Measurements from ENCODE around the gene IFRD1.
"Not testable (repeated sequence)": the region's sequence is repeated elsewhere in the genome, so short reads cannot be mapped to it uniquely, and the experiment has no call there.

The IFRD1 gene

DNA sequence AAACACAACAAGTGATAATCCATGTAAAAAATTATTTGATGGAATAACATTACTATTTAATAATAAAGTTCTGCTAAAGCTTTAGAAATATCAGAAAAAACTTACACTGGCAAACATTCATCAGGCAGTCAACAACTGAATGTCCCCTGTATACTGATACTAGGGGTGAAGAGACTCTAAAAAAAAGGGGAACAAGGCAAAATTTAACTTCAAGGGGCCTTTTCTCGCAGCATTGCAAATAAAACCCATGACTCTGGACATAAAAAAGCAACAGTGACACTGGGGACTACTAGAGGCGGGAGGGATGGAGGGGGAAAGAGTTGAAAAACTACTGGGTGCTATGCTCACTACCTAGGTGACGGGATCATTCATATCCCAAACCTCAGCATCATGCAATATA lies 5.8 kb upstream of the IFRD1 start:
- no peak for DNase-seq (ENCODE audit: low spot score)

DNA sequence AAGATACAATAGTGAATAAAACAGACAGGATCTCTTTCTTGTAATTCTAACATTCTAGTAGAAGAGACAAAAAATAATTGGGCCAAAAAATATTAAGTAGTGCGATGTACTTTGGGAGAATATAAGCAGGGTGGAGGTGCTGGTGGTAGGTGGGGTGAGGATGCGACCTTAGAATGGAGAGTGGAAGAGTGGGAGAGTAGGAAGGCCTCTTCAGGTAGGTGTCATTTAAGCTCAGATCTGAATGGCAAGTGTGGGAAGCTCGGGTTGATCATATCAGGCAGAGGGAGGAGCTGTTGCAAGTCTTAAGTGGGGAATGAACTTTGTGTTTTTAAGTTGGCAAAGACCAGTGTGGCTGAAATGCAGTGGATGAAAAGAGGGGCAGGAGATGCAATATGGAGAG lies 3.8 kb upstream of the IFRD1 start:
- DNase-seq (ENCODE audit: low spot score), result peak; percentile 67

DNA sequence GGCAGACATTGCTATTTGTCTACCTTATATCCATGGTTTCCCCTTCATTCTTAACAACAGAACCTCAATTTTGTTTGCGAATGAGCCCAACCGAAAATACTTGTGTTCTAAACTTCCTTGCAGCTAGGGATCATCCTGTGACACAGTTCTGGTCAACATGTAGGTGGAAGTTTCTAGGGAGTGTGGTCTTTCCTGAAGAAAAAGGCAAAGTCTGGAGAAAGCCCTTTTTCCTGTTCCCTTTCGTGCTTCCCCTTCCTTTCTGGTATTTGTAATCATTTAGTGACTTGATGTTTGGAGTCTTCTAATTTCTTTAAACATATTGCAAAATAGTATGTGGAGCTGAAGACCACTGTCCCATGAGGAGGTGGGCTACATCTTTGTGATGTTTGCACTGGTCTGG lies 2.9 kb upstream of the IFRD1 start:
- DNase-seq (ENCODE audit: low spot score), result no peak

DNA sequence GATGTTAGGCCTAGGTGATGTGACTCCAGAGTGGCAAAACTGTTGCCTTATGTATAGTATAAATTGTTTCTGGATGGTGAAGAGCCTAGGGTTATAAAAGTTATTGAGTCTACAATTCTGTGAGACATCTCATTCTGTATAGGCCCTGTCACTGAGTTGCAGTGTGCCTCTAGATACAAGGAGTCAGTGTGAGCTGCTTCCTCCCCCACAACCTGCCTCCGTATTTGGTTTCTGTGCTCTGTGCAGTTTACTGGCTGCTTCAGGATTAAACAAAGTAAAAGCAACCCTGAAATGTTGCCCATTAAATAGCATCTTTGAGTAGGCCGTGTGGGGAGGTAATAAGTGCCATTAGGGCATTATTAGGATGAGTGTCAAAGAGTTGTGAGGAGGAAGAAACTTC lies 1.9 kb upstream of the IFRD1 start:
- no peak for DNase-seq (ENCODE audit: low spot score)

DNA sequence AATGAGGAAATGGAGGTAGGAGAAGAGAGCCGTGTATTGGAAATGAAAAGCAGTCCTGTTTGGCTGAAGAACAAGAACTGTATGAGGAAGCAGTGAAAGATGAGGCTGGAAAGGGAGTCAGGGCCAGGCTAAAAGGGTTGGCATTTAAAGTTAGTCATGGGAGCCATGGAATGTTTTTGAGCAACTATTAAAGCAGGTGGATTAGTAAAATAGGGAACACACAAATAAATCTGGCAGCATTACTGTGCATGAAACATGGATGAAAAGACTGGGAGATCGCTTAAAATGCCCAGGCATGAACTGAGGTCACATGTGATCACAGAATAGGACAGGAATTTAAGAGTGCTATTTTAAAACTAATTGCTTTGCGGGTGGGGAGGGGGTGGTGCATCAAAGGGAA lies 1.4 kb upstream of the IFRD1 start:
- DNase-seq (ENCODE audit: low spot score), result no peak

DNA sequence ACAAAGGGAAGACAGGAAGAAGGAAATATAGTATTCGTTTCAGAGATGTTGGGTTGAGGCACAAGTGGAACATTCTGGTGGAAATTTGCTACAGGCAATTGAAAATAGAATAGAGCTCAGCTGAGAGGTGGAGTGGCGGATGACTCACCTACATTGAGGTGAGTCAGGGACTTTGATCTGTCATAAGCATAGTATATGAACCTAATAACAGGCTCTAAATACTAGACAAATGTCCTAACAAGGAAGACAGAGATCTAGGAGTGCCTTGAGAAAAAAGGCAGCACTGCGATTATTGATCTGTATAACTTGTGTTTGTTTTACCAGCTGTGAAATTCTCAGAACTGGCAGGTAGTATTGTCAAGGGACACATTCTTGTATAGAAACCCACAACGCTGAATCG lies 907 bp upstream of the IFRD1 start:
- DNase-seq (ENCODE audit: low spot score), result peak; percentile 69

DNA sequence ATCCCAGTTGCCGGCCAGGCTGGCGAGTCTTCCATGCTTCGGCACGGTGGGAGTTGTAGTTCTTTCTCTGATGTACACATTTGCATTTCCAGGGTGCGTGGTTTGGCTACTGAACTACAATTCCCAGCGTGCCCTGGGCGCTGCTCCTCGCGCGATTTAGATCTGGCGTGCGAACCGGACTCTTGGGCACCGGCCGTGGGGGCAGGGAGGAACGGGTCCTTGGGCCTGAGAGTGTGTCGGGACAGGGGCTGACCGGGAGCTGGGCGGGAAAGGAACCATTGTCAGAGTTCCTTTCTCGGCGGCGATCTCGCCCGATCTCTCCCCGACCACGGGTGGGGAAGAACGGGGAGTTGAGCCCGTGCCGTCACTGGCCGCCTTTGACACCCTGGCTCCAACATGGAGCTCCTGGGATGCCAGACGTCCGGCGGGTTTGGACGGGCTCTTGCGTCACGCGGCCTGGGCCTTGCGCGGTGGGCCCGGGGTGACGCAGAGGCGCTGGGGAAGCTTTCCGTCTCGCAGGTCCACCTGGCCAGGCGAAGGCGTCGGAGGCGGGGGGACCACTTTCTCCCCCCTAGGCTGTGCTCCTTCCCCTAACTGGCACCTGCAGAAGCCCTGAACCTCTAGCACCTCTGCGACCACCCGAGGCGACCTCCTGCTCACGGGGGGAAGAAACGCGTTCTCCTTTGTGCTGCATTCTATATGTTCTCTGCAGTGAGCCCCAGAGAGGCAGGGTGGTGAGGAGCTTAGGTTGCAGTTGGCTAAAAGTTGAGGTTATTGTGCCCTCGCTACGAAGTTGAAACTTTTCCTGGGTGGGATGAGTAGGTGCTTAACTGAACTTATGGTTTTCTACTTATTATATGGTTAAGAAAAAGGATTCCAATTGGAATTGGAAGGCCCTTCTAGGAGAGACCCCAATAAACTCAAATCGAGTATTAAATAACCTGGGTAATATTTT lies 824 bp downstream of the IFRD1 start:
- DNase-seq (ENCODE audit: low spot score), result peak; percentile 95

DNA sequence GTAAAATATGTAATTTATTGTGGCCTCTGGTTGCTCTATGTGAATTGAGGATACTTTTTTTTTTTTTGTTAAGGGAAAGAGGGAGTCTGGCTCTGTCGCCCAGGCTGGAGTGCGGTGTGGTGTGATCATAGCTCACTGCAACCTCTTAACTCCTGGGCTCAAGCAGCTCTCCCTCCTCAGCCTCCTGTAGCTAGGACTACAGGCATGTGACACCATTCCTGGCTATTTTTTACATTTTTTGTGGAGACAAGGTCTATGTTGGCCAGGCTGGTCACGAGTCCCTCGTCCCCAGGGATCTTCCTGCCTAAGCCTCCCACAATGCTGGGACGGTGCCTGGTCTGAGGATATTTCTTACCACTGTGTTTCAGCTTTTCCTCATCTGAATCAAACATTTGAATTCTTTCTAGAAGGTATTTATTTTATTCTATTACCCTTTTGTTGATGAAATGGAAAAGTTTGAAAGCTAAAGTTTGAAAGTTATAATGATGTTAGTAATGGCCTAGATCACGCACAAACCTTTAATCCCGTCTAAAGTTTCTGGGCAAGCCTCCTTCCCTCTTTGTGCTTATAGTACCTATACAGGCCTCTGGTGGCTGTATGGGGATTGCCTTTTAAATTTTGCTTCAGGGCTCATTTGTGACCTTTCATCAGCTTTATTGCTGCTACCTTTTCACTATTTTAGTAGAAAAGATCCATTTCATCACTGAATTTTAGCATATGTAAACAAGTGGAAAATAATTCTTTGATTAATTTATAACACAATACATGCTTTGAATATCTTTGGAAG lies 2.0 kb downstream of the IFRD1 start:
- no peak for DNase-seq (ENCODE audit: low spot score)

DNA sequence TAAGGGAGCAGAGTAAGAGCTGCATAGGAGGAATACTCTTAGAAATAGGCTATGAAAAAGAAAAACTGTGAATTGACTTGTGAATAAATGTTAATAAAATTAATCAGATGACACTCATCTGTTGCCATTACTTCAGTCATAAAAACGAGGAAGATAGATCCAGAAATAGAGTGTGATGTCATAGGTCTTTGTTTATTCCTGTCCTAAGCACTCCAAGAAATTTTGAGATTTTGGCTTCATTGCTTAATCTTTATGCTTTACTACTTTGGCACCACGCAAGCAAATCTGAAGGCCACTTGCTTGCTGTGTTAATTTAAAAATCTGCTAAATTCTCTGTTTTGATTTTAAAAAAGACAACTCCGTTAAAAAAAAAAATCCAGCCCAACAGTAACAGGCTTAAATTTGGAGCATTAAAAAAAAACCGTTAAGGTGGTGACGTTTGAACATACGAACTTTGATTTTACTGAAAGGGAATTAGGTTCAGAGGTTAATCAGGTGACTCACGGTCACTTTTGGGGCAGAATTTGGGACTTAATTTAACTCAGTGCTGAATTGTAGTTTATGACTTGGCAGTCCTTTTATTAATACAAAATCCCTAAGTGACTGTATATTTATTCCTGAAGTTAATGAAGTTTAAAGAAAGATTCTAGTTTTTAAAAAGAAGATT lies 3.4 kb downstream of the IFRD1 start:
- DNase-seq (ENCODE audit: low spot score), result no peak

DNA sequence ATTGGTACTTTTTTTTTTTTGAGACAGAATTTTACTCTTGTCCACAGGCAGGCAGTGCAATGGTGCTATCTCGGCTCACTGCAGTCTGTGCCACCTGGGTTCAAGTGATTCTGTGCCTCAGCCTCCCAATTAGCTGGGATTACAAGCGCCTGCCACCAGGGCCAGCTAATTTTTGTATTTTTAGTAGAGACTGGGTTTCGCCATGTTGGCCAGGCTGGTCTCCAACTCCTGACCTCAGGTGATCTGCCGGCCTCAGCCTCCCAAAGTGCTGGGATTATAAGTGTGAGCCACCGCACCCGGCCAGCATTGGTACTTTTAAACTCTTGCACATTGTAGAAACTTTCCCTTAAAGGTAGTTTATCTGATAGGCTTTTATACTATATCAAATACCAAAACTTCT lies 3.9 kb downstream of the IFRD1 start:
- DNase-seq (ENCODE audit: low spot score), result not testable (repeated sequence)

DNA sequence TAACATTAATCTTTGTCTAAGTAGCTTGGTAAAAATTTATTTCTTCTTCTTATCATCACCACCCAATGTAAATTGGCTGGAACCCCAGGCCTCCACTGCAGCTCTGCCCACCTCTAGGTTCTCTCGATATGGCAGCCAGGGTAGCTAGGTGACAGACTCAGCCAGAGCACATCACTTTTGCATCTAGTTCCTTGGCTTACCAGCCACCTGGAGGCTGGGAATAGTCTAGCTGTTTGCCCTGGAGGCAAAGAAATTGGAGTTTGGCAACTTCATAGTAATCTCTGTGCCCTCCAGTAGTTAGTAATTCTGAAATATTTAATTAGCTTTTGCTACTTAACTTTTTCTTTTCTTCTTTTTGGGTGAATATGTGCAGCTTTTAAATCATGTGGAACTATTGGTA lies 9.4 kb downstream of the IFRD1 start:
- DNase-seq (ENCODE audit: low spot score), result no peak

DNA sequence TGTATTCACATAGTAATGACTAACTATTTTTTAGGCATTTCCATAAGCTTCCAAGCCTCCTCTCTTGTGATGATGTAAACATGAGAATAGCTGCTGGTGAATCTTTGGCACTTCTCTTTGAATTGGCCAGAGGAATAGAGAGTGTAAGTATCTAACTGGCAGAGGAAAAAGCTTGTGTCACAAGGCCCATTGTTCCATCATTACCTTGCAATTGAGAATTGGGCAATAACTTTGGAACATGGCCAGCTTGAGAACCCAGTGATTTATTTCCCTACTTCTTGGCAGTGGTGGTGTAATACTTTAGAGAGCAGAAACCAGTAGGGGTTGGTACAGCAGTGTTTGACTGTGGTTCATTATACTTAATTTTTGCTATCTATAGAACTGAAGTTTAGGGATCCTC lies 12.0 kb downstream of the IFRD1 start:
- DNase-seq (ENCODE audit: low spot score), result no peak

DNA sequence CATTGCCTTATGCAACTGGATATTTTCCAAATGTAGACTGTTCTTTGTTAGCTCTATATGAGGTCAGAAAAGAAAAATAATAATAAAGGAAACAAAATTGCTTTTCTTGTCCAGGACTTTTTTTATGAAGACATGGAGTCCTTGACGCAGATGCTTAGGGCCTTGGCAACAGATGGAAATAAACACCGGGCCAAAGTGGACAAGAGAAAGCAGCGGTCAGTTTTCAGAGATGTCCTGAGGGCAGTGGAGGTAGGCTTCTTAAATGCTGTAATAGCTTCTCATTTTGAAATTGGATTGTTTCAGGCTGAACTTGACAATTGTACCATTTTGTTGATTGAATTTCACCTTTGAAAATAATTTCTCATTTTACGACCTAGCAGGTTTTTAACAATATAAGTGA lies 17.6 kb downstream of the IFRD1 start:
- no peak for DNase-seq (ENCODE audit: low spot score)

DNA sequence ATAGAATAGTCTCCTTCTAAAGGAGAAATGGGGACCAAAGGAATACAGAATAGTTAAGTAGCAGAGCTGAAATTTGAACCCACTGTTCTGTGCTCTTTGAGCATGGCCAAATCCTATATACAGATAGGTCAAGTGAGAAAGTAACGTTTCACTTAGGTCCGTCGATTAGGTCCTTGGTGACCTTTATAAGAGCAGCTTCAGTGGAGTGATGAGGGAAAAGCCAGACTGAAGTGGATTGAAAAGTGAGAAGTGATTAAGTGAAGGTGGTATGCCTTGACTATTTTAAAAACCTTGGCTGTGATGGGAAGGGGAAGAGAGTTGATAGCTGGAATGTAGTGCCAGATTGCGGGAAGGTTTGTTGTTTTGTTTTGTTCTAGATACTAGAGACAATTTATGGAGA lies 19.9 kb downstream of the IFRD1 start:
- DNase-seq (ENCODE audit: low spot score), result no peak

DNA sequence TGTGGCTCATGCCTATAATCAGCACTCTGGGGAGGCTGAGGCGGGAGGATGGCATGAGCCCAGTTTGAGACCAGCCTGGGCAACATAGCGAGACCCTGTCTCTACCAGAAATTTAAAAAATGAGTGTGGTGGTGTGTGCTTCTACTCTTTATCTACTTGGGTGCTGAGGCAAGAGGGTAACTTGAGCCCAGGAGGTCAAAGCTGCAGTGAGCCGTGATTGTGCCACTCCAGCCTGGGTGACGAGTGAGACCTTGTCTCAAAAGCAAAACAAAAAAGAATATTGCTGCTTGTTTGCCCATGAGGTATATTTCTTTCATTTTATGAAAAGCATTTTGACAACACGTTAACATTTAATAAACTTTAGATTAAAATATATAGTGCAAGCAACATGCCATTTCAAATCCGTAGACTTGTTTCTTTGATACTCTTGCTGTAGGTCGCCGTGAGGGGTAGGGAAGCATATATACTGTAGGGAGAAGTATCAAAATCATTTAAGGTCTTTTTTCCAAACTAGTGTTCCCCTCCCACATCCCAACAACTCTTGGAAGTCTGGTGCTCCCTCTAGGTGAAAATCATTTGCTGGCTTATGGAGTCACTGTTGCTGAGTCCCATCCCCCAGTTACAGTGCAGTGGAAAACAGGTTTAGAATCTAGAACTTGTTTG lies 26.3 kb downstream of the IFRD1 start:
- DNase-seq (ENCODE audit: low spot score), result no peak

DNA sequence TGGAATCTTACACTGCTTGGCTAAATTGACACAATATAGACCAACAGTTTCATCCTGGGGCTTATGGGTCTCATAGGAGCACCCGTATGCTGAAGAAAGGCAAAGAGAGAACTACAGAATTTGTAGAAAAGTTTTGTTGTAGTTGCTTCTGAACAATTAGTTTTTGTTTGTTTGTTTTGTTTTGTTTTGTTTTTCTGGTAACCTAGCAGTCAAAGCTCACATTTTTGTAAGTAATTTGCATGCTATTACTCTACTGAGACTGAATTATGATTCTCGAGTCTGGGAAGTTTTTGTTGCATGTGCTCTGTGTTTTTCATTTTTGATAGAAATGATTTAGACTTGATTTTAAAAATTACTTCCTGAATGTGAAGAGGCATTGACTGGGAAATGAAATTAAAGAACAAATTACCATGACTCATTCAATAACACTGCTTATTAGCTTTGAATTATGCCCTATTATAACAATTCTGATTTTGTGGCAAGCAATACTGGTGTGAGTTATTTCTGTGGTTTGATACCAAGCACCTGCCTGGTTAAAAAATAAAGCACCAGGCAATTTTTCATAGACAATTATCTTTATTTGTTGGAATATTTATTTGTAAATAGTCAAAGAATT lies 31.0 kb downstream of the IFRD1 start:
- DNase-seq (ENCODE audit: low spot score), result no peak

DNA sequence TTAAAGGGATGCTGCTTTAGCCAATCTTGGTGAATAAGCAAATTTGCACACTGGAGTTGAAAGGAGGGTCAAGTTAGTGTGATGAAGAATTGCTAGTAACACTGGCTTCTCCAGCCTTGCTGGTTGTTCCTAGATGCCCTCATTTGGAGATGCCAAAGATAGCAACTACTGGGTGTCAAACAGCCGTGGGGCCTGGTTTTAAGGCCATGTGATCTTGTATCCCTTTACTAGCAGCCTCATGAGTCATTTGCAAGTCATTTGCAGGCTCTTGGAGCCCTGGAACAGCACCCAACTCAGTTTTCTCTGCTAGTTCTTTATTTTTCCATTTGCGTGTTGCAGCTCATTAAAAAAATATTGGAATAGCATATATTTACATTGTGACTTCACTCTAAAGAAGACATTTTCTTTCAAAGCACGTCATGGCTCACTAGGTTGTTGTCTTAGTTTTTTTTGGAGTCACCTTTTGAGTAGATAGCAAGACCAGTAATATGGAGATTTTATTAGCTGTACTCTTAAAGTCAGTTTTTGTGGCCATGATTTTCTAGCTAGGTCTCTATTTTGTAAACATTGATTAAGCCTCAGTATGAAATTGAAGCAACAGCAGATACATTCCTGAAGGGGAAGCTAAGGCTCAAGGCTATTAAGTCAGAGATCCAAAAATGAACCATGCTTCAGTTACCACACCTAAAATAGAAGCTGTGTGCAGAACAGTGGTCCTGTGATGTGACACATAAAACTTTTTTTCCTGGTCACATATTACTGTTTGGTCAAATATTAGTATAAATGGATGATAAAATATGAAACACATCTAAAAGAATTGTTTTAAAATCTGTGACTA lies 31.8 kb downstream of the IFRD1 start:
- peak; percentile 32 for DNase-seq (ENCODE audit: low spot score)

DNA sequence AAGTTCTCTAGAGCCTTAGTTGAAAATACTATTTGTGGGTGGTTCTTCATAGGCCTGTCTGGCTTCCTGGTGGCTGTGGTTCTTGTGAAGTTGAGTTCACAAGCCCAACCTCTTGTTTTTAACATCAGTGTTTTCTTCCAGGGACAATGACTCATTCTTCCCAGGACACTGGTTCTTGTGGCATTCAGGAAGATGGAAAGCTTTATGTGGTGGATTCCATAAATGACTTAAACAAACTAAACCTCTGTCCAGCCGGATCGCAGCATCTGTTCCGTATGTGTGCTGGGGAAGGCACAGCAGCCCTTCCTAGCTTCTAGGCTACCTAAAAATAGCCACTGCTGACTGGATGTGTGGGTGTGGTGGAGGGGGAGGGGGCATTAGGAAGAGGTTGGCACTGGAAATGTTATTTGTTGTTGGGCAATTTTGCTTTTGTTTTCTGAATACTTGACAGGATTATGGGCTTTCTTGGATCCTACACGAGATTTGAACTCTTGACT lies 34.5 kb downstream of the IFRD1 start:
- DNase-seq (ENCODE audit: low spot score), result no peak

DNA sequence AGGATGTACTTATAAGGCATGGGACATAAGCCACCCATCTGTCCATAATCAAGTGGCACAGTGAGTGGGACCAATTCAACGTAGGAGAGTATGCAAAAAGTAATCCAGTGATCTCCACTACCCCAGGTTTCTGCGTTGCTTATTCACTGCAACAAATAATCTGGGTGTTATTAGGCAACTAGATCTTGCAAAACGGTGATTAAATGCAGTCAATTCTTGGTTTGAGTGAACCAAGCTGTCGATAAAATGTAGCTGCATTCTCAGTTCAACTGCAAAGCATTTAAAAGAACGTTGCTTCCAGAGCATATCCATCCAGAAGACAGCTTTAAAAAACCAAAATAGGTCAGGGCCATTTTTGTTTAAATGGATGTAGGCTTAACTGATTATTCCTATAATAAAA lies 35.5 kb downstream of the IFRD1 start:
- DNase-seq (ENCODE audit: low spot score), result no peak

DNA sequence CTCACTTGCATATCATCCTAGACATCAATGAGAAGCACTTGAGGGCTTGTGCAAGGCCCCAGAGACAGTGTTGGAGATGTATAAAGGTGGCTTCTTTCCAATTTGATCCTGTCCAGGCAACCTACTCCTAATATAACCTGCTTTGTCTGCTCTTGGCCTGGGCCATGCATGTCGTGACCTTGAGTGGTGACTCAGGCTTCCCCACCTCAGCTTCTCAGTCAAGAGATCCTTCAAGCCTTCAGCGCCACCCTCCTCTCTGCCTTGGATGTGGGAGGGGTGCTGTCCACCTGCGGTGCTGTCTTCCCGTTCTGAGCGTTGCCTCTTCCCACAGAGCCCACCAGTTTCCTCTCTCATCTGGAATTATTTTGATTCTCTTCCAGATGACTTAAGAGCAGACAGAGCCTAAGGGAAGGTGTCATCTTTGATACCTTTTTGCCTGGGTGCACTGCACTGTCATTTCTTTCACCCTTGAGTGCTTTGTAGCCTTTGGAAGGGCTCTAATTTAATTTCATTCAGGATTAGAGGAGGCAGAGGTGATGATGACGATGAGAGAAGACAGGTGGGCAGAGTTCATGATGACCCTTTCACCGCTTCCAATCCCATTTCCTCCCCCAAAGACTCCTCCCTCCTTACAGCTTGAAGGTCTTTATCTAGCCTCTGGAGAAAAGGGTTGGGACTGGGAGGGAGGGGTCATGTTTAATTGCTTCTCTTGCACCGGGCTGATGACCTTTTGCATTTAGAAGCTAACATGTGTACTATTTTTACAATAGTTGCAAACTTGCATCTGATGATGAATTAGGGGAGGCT lies 37.4 kb downstream of the IFRD1 start:
- DNase-seq (ENCODE audit: low spot score), result no peak
